AG04449 (cell line): ENCODE measurements around the gene ABTB1.
"Not testable (repeated sequence)": the region's sequence is repeated elsewhere in the genome, so short reads cannot be mapped to it uniquely, and the experiment has no call there.

Experiments
- CTCF ChIA-PET: fragments of 350-600 bp; formaldehyde crosslinking; extraction: SDS; loops from one replicate; lab custom pipeline; 2021; ENCODE audit warnings: antibody characterized with exemption; lab: Yijun Ruan, JAX
- POLR2A ChIA-PET: fragments of 400-600, 350-600 bp; formaldehyde crosslinking; extraction: SDS; loops from one replicate; lab custom pipeline; 2020; ENCODE audit warnings: antibody characterized with exemption, inconsistent platforms; lab: Yijun Ruan, JAX
- DNase-seq: peaks from one replicate; pipeline ENCODE4 v3.0.0-alpha.2; 2010; ENCODE audit warnings: low read depth, low spot score
- H3K4me3 ChIP-seq: 2 replicates; pipeline ENCODE4 v1.5.1; 2011; ENCODE audit warnings: low read depth, mild to moderate bottlenecking, control low read depth, low read length
- CTCF ChIP-seq: IDR thresholded peaks from one replicate; pipeline ENCODE4 v1.5.1; 2011; ENCODE audit warnings: mild to moderate bottlenecking, moderate library complexity, low read length, control low read depth, inconsistent platforms; ENCODE audit not compliant: insufficient read depth; ENCODE audit errors: missing control alignments

The ABTB1 gene

DNA sequence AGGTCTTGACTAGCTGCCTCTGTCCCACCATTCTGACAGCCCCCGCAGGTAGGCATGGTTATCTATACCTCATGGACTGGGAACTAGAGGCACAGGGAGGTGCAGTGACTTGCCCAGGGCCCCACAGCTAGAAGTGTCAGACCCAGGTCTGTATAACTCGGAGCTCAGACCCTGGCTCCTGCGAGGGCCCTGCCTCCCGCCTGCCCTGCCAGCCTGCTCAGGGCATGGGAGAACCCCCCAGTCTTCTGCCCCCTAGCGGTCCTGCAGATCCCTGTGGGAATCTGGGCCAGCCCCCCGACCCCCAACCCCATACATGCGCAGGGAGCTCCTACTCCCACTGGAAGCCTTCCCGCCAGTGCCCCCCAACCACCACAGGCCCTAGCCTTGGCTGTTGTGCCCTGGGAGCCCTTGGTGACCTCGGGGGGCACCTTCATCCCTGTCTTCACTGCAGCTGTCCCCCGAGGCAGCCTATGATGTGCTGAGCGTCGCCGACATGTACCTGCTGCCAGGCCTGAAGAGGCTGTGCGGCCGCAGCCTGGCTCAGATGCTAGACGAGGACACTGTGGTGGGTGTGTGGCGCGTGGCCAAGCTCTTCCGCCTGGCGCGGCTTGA is 6.9 kb downstream of the ABTB1 start:
- no peak overlapping the region for H3K4me3 ChIP-seq
- DNase-seq = no peak
- ChIA-PET CTCF (interaction anchor here (1.0 to 7.0 kb wide), 5 partner anchors 13 to 292 kb away, joined by 3 to 87 read pairs (median 3); no protein-coding TSS in a partner anchor), POLR2A (no interaction called here)
- TF ChIP-seq CTCF = no peak

- no peak for TF ChIP-seq CTCF
- ChIA-PET CTCF (interaction anchor here (1.0 to 7.0 kb wide), 4 partner anchors 12 to 140 kb away, joined by 3 to 87 read pairs (median 3); no protein-coding TSS in a partner anchor), POLR2A (no interaction called here)
- no peak for DNase-seq
- H3K4me3 ChIP-seq = no peak overlapping the region
Observed at GRCh38 chr3:127680146-127680661, 7.5 kb downstream of the ABTB1 start.

- ChIA-PET CTCF (interaction anchor here (0.6 to 7.0 kb wide), 5 partner anchors 12 to 290 kb away, joined by 3 to 87 read pairs (median 3); no protein-coding TSS in a partner anchor), POLR2A (no interaction called here)
- no peak for DNase-seq
- no peak overlapping the region for H3K4me3 ChIP-seq
- no peak for TF ChIP-seq CTCF
Observed at GRCh38 chr3:127680798-127681221, 8.1 kb downstream of the ABTB1 start.

DNA sequence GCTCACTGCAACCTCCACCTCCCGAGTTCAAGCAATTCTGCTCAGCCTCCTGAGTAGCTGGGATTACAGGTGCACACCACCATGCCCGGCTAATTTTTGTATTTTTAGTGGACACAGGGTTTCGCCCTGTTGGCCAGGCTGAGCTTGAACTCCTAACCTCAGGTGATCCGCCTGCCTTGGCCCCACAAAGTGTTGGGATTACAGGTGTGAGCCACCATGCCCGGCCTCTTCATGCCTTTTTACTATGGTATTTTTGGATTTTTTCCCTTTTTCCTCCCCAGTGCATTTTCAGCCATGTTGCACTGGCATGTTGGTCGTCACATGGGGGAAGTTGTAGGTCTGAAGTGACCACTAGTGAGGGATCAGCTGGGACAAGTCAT is 9.4 kb downstream of the ABTB1 start:
- CTCF ChIA-PET = interaction anchor here (1.6 to 7.0 kb wide), 3 partner anchors 10 to 289 kb away, joined by 3 to 87 read pairs (median 11); no protein-coding TSS in a partner anchor
- POLR2A ChIA-PET, DNase-seq, H3K4me3 ChIP-seq: not testable (repeated sequence)

DNA sequence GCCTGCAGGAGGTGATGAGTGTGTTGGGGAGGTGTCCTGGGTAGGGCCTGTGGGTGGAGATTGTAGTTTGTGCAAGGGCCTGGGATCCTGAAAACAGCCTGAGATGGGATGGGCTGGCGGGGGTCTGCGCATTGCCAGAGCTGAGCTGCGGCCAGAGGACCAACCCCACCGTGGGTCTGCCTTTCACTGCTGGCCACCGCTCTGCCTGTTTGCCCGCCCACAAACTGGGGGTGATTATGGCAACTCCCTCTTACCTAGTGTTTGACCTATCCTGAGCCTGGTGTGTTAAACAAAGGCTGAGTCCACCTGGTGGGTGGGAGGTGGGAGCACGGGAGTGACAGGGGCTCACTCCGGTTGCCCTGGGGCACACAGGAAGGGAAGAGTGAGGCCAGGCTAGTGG is 9.8 kb downstream of the ABTB1 start:
- ChIA-PET CTCF (interaction anchor here (1.0 to 7.0 kb wide), 4 partner anchors 10 to 288 kb away, joined by 3 to 87 read pairs (median 8); no protein-coding TSS in a partner anchor), POLR2A (interaction anchor here (1.0 kb wide), 1 partner anchor 140 kb away, joined by 5 read pairs; the partner anchor contains the start of gene MGLL)
- no peak for TF ChIP-seq CTCF
- no peak for DNase-seq
- H3K4me3 ChIP-seq = no peak overlapping the region

- no peak for DNase-seq
- no peak for TF ChIP-seq CTCF
- H3K4me3 ChIP-seq = no peak overlapping the region
- CTCF ChIA-PET = interaction anchor here (1.3 to 7.0 kb wide), 2 partner anchors 7 to 138 kb away, joined by 4 to 87 read pairs; no protein-coding TSS in a partner anchor
- POLR2A ChIA-PET = interaction anchor here (0.6 kb wide), 1 partner anchor 98 kb away, joined by 3 read pairs; no protein-coding TSS in a partner anchor
Observed at GRCh38 chr3:127684871-127685707, 12.3 kb downstream of the ABTB1 start.
